ENCODE measurements around the gene APIP. TPM values are rescaled to one million over a fixed set of nuclear protein-coding genes. Genes with fewer than 3 reads are reported as not detected.

APIP gene
- total RNA-seq, 4 donors from 2014 or later, result 22.5 to 49.1 (median 31.5) TPM

GRCh38 chr11:34850334-34850733 is 65.8 kb downstream of the APIP start:
- H3K9me3 ChIP-seq, result no peaks in the 10 kb centered on the region
- in situ Hi-C loops (cut with MboI; ENCODE audit: low sequenced_read_pairs in 4 of 4) (no loop called here), intact Hi-C loops (cut with DNase I; ENCODE audit: low total_unique reads) (no loop called here)

GRCh38 chr11:34846467-34846866 is 69.7 kb downstream of the APIP start:
- intact Hi-C loops (cut with DNase I; ENCODE audit: low total_unique reads) (no loop called here), in situ Hi-C loops (cut with MboI; ENCODE audit: low sequenced_read_pairs in 4 of 4) (no loop called here)
- Histone ChIP-seq H3K9me3 (no peaks in the 10 kb centered on the region), H3K27ac (no peak overlapping the region), H3K27me3 (peaks cover 0 to 4% (median 0%) of the 10 kb centered on the region in 3 donors), H3K36me3 (no peaks in the 10 kb centered on the region), H3K4me3 (no peak overlapping the region), H3K4me1 (no peaks in the 10 kb centered on the region)
- no peak for TF ChIP-seq CTCF (IDR thresholded peaks at IDR 0.05 in 4 of 5, conservative IDR thresholded peaks at IDR 0.05 in 1 of 5)
- DNase-seq (no peak), ATAC-seq (no peak)

More at GRCh38 chr11:34850334-34850733, 65.8 kb downstream of the APIP start:
- peaks cover 0 to under 1% of the 10 kb centered on the region in 2 donors for H3K4me1 ChIP-seq
- H3K4me3 ChIP-seq, result no peak overlapping the region
- H3K27me3 ChIP-seq, result peaks cover 0 to 4% (median 0%) of the 10 kb centered on the region in 3 donors
- DNase-seq (no peak), ATAC-seq (no peak)
- H3K27ac ChIP-seq, result no peak overlapping the region
- no peaks in the 10 kb centered on the region for H3K36me3 ChIP-seq
- no peak for TF ChIP-seq CTCF (IDR thresholded peaks at IDR 0.05 in 4 of 5, conservative IDR thresholded peaks at IDR 0.05 in 1 of 5)
- TF ChIP-seq POLR2A (IDR thresholded peaks at IDR 0.05), result no peak

GRCh38 chr11:34844463-34845112 is 71.6 kb downstream of the APIP start:
- intact Hi-C loops (cut with DNase I; ENCODE audit: low total_unique reads) (no loop called here), in situ Hi-C loops (cut with MboI; ENCODE audit: low sequenced_read_pairs in 4 of 4) (no loop called here)
- H3K9me3 ChIP-seq, result no peaks in the 10 kb centered on the region
- DNase-seq (no peak), ATAC-seq (no peak)
- no peak overlapping the region for H3K27ac ChIP-seq
- TF ChIP-seq POLR2A (IDR thresholded peaks at IDR 0.05) (no peak), CTCF (IDR thresholded peaks at IDR 0.05 in 4 of 5, conservative IDR thresholded peaks at IDR 0.05 in 1 of 5) (no peak)
- H3K27me3 ChIP-seq, result peaks cover 0 to 4% (median 0%) of the 10 kb centered on the region in 3 donors
- H3K36me3 ChIP-seq, result no peaks in the 10 kb centered on the region
- H3K4me3 ChIP-seq, result no peak overlapping the region
- no peaks in the 10 kb centered on the region for H3K4me1 ChIP-seq

GRCh38 chr11:34843271-34843670 is 72.9 kb downstream of the APIP start:
- in situ Hi-C loops (cut with MboI; ENCODE audit: low sequenced_read_pairs in 4 of 4), result no loop called here
- Histone ChIP-seq H3K27ac (no peak overlapping the region), H3K4me1 (no peaks in the 10 kb centered on the region), H3K9me3 (no peaks in the 10 kb centered on the region), H3K36me3 (no peaks in the 10 kb centered on the region), H3K27me3 (peaks cover 0 to 4% (median 0%) of the 10 kb centered on the region in 3 donors), H3K4me3 (no peak overlapping the region)
- no peak for ATAC-seq
- TF ChIP-seq CTCF (IDR thresholded peaks at IDR 0.05 in 4 of 5, conservative IDR thresholded peaks at IDR 0.05 in 1 of 5) (no peak), POLR2A (IDR thresholded peaks at IDR 0.05) (no peak)
- no peak for DNase-seq
- intact Hi-C loops (cut with DNase I; ENCODE audit: low total_unique reads), result no loop called here
